A172 (cell line): ENCODE data around the gene WDR54. TPM values are rescaled to one million over a fixed set of nuclear protein-coding genes. Genes with fewer than 3 reads are reported as not detected.
"Not testable (repeated sequence)": the region's sequence is repeated elsewhere in the genome, so short reads cannot be mapped to it uniquely, and the experiment has no call there.

Experiments used
- DNase-seq: peaks from one replicate; pipeline ENCODE4 v3.0.0-alpha.2; 2015; ENCODE audit warnings: low spot score
- total RNA-seq: library from RNA; depleted of rRNA; stranded (reverse); fragments of >200 nt; shearing (Covaris generic); gene quantifications from 2 replicates; pipeline ENCODE4 v1.2.3, GENCODE V29; 2014

Gene WDR54
- total RNA-seq, 1 experiment from 2014 or later, result 84.5 TPM

GRCh38 chr2:74406035-74406434, 15.5 kb upstream of the WDR54 start:
- DNase-seq, result peak; percentile 80

DNA sequence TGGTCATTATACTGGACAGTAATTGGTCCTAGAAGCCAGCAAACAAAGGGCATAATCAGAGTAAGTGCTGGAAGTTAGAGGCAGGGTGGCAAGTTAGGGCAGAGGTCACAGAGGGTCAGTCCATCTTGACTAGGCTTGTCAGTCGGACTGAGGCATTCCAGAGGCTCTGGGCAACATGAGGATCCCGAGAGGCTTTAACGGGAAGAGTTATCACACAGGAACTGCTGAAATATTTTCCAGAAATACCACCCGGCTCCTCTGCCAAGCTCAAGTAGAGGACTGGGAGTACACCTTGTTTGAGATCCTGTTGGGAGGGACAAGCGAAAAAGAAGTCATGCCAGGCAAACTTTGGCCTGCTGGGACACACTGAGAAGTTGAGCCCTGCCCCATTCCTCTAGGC, 13.8 kb upstream of the WDR54 start:
- DNase-seq, result no peak

- DNase-seq, result no peak
Measured at GRCh38 chr2:74413001-74413698, 8.4 kb upstream of the WDR54 start.

- no peak for DNase-seq
Measured at GRCh38 chr2:74414441-74414840, 7.1 kb upstream of the WDR54 start.

- DNase-seq, result no peak
Measured at GRCh38 chr2:74414881-74415761, 6.4 kb upstream of the WDR54 start.

DNA sequence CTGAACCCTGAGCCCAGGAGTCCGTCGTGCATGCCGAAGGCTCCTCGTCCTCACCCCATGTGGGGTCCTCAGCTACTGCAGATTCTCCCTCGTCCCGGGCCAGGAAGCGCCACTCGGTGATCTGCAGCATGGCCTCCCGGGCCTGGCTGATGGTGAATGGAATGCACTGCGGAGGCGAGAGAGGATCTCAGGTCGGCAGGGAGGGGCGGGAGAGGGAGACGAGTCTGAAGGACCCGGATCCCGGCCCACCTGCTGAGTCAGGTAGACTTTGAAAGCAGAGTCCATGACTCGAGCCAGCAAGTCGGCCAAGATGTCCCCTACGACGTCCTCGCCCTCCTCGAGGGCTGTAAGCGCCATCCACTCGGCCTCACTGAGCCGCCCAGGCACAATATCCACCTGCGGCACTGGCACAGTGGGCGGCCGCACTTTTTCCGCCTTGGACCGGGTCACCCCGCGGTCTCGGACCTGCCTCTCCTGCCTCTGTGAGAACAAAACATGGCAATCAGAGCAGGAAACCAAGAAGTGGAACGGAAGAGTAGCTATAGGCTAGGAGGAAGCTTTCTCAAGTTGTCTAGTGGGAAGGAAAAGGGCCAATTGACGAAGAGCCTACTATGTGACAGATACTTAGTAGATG, 5.7 kb upstream of the WDR54 start:
- DNase-seq, result no peak

GRCh38 chr2:74416778-74417177, 4.8 kb upstream of the WDR54 start:
- DNase-seq, result no peak

DNA sequence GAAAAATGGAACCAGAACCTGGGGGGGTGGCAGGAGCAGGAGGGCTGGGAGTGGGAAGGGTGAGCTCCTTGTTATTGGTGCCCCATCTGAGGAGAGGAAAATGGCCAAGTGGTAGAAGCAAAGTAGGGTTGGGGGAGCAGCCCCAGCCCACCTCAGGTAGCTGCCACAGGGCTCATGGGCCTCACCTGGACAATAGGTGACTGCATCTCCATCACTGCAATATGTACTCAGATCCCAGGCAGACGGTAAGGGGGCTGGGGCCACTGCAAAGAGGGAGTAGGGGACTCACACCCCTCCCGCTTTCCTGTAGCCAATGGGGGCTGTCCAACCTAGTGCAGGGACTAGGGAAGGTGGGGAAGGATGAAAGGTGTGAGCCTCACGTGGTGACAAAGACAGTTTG, 4.3 kb upstream of the WDR54 start:
- no peak for DNase-seq

DNA sequence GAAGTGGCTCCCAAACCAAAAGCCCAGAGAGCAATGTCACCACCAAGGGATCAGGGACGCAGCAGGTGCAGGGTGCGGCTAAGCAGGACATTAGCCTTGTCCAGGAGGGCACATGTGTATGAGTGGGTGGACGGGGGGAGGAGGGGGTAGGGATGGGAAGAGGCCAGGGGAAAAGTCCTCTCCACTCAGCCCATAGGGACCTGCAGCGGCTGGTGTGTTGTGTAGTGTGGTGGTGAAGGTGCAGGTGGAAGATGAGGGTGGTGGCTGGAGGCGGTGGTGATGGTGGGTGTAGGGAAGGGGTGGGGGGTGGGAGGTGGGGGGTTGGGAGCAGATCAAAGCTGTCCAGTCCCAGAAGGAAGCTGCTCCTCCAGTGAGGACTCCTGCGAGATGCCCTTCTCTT, 3.8 kb upstream of the WDR54 start:
- no peak for DNase-seq

DNA sequence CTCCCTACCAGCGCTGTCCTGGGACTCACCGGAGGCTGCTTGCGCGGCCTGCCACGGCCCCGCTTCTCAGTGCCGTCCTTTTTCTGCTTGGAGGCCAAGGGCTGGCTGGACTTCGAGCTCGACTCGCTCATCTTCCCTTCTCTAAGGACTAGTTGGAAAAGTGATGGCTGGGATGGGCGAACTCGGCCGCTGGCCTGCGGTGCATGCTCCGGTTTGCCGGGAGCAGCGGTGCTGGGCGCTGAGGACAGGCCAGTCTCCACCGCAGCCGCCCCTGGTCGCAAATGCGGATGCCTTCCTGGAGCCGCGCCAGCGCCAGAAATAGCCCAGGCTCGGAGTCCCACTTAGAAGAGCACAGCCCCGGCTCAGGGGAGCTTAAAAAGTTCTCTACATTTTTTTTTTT, 3.2 kb upstream of the WDR54 start:
- DNase-seq, result no peak

GRCh38 chr2:74419345-74419744, 2.2 kb upstream of the WDR54 start:
- DNase-seq, result no peak

DNA sequence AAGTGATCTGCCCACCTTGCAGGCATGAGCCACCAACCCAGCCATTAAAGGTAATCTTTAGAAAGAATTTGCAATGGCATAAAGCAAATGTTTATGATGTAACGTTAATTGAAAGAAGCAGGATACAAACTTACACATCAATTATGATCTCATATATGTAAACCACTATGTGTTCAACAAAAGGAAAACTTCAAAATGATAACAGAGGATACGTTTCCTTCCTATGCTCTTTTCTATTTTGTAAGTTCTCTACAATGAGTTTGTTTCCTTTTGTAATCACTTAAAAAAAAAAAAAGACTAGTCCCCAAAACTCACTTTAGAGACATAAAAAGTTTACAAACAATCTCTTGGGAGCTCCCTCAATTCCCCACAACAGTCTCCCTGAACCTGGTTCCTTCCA, 1.5 kb upstream of the WDR54 start:
- no peak for DNase-seq

- DNase-seq, result not testable (repeated sequence)
Measured at GRCh38 chr2:74420443-74421103, 957 bp upstream of the WDR54 start.

DNA sequence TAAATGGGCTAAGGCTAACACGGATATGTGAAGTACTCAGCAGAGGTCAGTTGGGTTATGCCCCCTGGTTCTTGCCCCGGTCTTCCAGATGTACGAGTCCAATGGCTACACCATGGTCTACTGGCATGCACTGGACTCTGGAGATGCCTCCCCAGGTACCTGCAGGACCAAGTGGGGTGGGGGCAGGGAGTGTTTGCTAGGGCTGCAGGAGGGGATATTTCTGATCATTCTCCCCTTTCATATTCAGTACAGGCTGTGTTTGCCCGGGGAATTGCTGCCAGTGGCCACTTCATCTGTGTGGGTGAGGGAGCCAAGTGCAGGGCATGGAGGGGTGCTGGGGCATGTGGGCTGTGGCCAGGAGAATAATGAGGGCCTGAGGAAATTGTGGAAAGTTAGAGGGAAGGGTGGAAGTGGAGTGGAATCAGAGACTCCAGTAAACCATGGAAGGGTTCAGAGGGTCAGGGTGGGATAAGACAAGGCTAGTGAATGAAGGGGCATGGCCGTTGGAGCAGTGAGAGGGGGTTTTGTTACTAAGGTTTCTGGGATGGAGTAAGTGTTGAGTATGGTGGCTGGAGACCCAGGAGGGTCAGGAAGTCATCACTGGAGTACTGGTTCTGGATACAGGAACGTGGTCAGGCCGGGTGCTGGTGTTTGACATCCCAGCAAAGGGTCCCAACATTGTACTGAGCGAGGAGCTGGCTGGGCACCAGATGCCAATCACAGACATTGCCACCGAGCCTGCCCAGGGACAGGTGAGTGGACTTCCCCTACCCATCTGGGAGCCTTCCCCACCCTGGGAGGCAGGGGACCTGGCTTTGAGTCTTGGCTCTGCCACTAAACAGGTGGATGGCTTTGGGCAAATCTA, 1.9 kb downstream of the WDR54 start:
- no peak for DNase-seq

GRCh38 chr2:74424139-74424992, 2.8 kb downstream of the WDR54 start:
- DNase-seq, result no peak

GRCh38 chr2:74424995-74425406, 3.5 kb downstream of the WDR54 start:
- DNase-seq, result no peak

DNA sequence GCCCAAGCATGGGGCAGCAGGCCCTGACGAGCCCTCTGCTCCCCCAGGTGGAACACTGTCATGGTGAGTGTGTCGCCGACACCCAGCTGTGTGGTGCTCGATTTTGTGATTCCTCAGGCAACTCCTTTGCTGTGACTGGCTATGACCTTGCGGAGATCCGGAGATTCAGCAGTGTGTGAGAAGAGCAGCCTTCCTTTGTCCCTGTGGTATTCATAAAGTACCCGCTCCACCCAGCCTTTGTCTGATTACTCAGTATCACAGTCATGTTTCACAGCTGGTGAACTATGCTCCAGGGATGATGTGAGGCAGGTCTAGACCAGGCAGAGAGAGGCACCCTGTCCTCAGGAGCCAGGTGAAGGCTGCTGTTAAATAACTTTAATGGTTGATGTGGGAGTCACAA, 4.0 kb downstream of the WDR54 start:
- peak; percentile 65 for DNase-seq

DNA sequence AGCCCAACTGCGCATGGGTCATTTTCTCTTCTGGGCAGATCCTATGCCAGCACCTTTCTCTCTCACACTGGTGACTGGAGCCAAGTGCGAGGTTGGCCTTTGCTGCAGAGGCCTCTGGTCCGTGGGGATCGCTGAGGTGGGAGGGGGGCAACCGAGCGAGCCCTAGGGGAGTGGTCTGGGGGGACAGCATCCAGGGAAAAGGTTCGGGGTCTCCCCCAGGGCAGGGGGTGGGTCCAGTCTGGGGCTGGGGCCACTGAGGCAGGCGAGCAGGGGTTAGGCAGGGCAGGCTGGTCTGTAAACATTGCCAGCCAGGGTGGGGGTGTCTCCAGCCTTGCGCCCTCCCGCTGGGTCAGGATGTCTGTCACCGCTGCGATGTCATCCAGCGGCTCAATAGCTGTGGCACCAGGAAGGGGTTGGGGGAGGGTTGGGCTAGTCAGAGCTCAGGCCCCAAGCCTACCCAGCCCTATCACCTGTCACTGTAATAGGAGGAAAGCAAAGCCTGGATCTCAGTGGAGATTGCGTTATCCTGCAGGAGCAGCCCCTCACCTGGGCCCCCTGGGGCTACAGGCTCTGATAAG, 4.7 kb downstream of the WDR54 start:
- no peak for DNase-seq

GRCh38 chr2:74427551-74427950, 6.0 kb downstream of the WDR54 start:
- no peak for DNase-seq

GRCh38 chr2:74428675-74429074, 7.1 kb downstream of the WDR54 start:
- no peak for DNase-seq
